K562 (cell line): ENCODE data around the gene DCXR. TPM values are rescaled to one million over a fixed set of nuclear protein-coding genes. Genes with fewer than 3 reads are reported as not detected.

Experiments
- ARHGAP35 ChIP-seq: fragments of 450-650 bp; IDR thresholded peaks from 2 replicates; pipeline ENCODE4 v1.6.1; 2018; ENCODE audit not compliant: partially characterized antibody
- BHLHE40 ChIP-seq: IDR thresholded peaks from 2 replicates; pipeline ENCODE4 v1.6.1; 2011; ENCODE audit warnings: low read length, improper control_type of control experiment
- BRF1 ChIP-seq: IDR thresholded peaks from 3 replicates; pipeline ENCODE4 v1.6.1; 2011; ENCODE audit warnings: borderline replicate concordance, mild to moderate bottlenecking; ENCODE audit not compliant: insufficient read length; ENCODE audit errors: extremely low read depth
- CHCHD3 ChIP-seq: fragments of 250-450 bp; sonication (Bioruptor Pico); IDR thresholded peaks from 2 replicates; pipeline ENCODE4 v2.1.2; 2022; ENCODE audit warnings: mild to moderate bottlenecking
- CSDE1 ChIP-seq, 2 experiments: fragments of 450-650 bp; IDR thresholded peaks; 2 replicates each; pipeline ENCODE4 v1.6.1; 2016; ENCODE audit warnings: mild to moderate bottlenecking in 1 of 2
- DNMT1 ChIP-seq: fragments of 450-650 bp; IDR thresholded peaks from 2 replicates; pipeline ENCODE4 v1.6.1; 2016; ENCODE audit warnings: antibody characterized with exemption, mild to moderate bottlenecking
- HDAC6 ChIP-seq: IDR thresholded peaks from 2 replicates; pipeline ENCODE4 v1.6.1; 2012; ENCODE audit warnings: low read depth, mild to moderate bottlenecking, control low read depth, inconsistent platforms, low read length, moderate library complexity
- KAT7 ChIP-seq: sonication (generic); formaldehyde crosslinking; IDR thresholded peaks from 2 replicates; pipeline ENCODE4 v1.8.0; 2022; ENCODE audit warnings: missing genetic modification reagents, mild to moderate bottlenecking, borderline replicate concordance
- LCOR ChIP-seq: sonication (generic); formaldehyde crosslinking; IDR thresholded peaks from 2 replicates; pipeline ENCODE4 v1.8.0; 2022; ENCODE audit warnings: mild to moderate bottlenecking, missing genetic modification reagents
- PHTF2 ChIP-seq: fragments of 250-450 bp; sonication (Bioruptor Pico); IDR thresholded peaks from 2 replicates; pipeline ENCODE4 v1.5.0; 2021; ENCODE audit warnings: mild to moderate bottlenecking
- PML ChIP-seq: IDR thresholded peaks from 2 replicates; pipeline ENCODE4 v1.6.1; 2012; ENCODE audit warnings: low read length, inconsistent platforms
- POLR2AphosphoS2 ChIP-seq: IDR thresholded peaks from 2 replicates; pipeline ENCODE4 v1.6.1; 2012; ENCODE audit warnings: low read length, improper control_type of control experiment
- POLR2B ChIP-seq: fragments of 450-650 bp; IDR thresholded peaks from 2 replicates; pipeline ENCODE4 v1.6.1; 2018; ENCODE audit warnings: low read depth; ENCODE audit not compliant: partially characterized antibody
- POLR3G ChIP-seq: IDR thresholded peaks from 2 replicates; pipeline ENCODE4 v1.6.1; 2011; ENCODE audit not compliant: insufficient read length, insufficient replicate concordance; ENCODE audit errors: extremely low read depth
- SAFB2 ChIP-seq: fragments of 200-400 bp; formaldehyde crosslinking; IDR thresholded peaks from 2 replicates; pipeline ENCODE4 v1.6.1; 2018; ENCODE audit warnings: borderline replicate concordance, low read length, low read depth, moderate library complexity; ENCODE audit not compliant: severe bottlenecking
- TBL1XR1 ChIP-seq, 2 experiments: IDR thresholded peaks; 2 replicates each; pipeline ENCODE4 v1.6.1; 2012; ENCODE audit warnings: improper control_type of control experiment in 2 of 2, low read length in 2 of 2, mild to moderate bottlenecking in 1 of 2
- ZNF140 ChIP-seq: fragments of 250-450 bp; sonication (Bioruptor Pico); IDR thresholded peaks from 2 replicates; pipeline ENCODE4 v1.8.0; 2021; ENCODE audit warnings: moderate library complexity, mild to moderate bottlenecking, inconsistent platforms
- ZZZ3 ChIP-seq: fragments of 450-650 bp; IDR thresholded peaks from 2 replicates; pipeline ENCODE4 v1.6.1; 2016; ENCODE audit warnings: antibody characterized with exemption, mild to moderate bottlenecking, moderate library complexity
- polyA plus RNA-seq, 8 experiments: library from polyadenylated mRNA; depleted of rRNA in 4 of 8; stranded (reverse) in 5 of 8; unstranded in 3 of 8; fragments of >200 nt; fragmentation: Nextera tagmentation in 2 of 8; fragmentation: Illumina TruSeq in 1 of 8; extraction: Ambion mirVana in 2 of 8; extraction: Trizol in 1 of 8; gene quantifications; 2 replicates each; pipeline versions ENCODE4 v1.2.1 to v1.2.3, GENCODE V29; 2011 to 2014; ENCODE audit warnings: inconsistent platforms in 1 of 8, missing spikeins in 1 of 8
- total RNA-seq, 7 experiments: library from RNA; depleted of rRNA in 6 of 7; stranded (reverse); fragments of >200 nt in 6 of 7; fragmentation: Illumina TruSeq in 2 of 7; extraction: Trizol in 2 of 7; gene quantifications; 2 replicates each; pipeline versions ENCODE4 v1.2.1 to v1.2.3, GENCODE V29; 2011 to 2021; ENCODE audit warnings: low replicate concordance in 1 of 7
- TF ChIP-seq, protein P1 (sequence below): fragments of 250-450 bp; sonication (Bioruptor Pico); IDR thresholded peaks from 2 replicates; pipeline ENCODE4 v1.6.1; 2021; ENCODE audit warnings: mild to moderate bottlenecking
- TF ChIP-seq, protein P2 (sequence below), 3 experiments: fragments of 200-800 bp in 1 of 3; fragments of 250-450 bp in 1 of 3; fragments of 450-650 bp in 1 of 3; sonication (Bioruptor Pico) in 1 of 3; sonication (Bioruptor generic) in 1 of 3; formaldehyde crosslinking in 1 of 3; IDR thresholded peaks; 2 replicates each; pipeline versions ENCODE4 v1.6.1 to v1.8.0; 2016 to 2022; ENCODE audit warnings: mild to moderate bottlenecking in 2 of 3, missing genetic modification characterization in 2 of 3, missing compliant biosample characterization in 1 of 3, moderate library complexity in 1 of 3
- TF ChIP-seq, protein P3 (sequence below), 3 experiments: fragments of 200-800 bp in 1 of 3; sonication (Bioruptor generic) in 1 of 3; sonication (generic) in 1 of 3; formaldehyde crosslinking in 1 of 3; IDR thresholded peaks; 2 replicates each; pipeline versions ENCODE4 v1.6.1 to v1.8.0; 2016 to 2022; ENCODE audit warnings: mild to moderate bottlenecking in 2 of 3, missing compliant biosample characterization in 2 of 3, missing genetic modification characterization in 2 of 3, missing genetic modification reagents in 1 of 3
- TF ChIP-seq, protein P4 (sequence below): fragments of 450-650 bp; formaldehyde crosslinking; IDR thresholded peaks from 2 replicates; pipeline ENCODE4 v1.4.0; 2022; ENCODE audit warnings: mild to moderate bottlenecking, moderate library complexity

DCXR gene
- total and polyA plus RNA-seq, 9 of the 15 experiments (the other 6 are each of a cell fraction or from before 2014, with no cell fraction given) = 21.3 to 274 (median 156) TPM

DNA sequence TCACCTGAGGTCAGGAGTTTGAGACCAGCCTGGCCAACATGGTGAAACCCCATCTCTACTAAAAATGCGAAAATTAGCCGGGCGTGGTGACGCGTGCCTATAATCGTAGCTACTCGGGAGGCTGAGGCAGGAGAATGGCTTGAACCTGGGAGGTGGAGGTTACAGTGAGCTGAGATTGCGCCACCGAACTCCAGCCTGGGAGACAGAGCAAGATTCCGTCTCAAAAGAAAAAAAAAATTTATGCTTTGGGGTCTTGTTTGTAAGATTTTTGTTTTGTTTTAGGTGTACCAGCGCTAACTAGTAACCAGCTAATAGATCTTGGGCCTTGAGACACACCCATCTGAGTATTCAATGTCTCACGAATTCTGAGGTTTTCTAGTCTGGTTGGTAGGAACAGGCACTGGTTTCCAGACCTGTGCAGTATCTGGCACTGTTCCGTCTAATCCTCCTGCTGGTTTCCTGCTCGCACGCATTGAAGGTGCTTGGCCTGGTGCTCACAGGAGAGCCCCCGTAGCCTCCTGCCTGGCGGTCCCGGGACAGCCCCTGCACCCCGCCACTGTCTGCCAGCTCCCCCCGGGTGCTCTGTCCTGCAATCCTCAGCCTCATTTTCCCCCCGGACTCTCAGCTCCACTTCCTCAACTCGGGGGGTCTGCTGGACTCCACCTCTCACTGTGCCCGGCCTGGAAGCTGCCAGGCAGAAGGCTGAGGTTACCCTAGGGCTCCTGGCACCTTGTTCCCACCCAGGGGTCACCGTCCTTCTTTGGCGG lies 38.7 kb upstream of the DCXR start (continued):
- TF ChIP-seq PML (peak; percentile 9; the same call in 1 of the 2 replicates), ARHGAP35 (no peak), ZZZ3 (no peak), CHCHD3 (no peak), BRF1 (no peak), TBL1XR1 (IDR thresholded peaks at IDR 0.05; ENCODE audit: low read length in 2 of 2) (0 out of 4 replicates have a peak, but pooled peaks of 1 of the 2 experiments have one; percentile 20), SAFB2 (no peak), KAT7 (CRISPR knock-in tag) (0 out of 2 replicates have a peak, but pooled peaks have one; percentile 35), BHLHE40 (no peak), PHTF2 (CRISPR knock-in tag) (no peak), POLR2AphosphoS2 (no peak), HDAC6 (no peak), DNMT1 (no peak), POLR3G (no peak), CSDE1 (IDR thresholded peaks at IDR 0.05) (no peak), LCOR (no peak), ZNF140 (CRISPR knock-in tag) (no peak), POLR2B (no peak)
- TF ChIP-seq, protein P1, sequence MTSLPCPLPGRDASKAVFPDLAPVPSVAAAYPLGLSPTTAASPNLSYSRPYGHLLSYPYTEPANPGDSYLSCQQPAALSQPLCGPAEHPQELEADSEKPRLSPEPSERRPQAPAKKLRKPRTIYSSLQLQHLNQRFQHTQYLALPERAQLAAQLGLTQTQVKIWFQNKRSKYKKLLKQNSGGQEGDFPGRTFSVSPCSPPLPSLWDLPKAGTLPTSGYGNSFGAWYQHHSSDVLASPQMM = no peak
- TF ChIP-seq, protein P2, sequence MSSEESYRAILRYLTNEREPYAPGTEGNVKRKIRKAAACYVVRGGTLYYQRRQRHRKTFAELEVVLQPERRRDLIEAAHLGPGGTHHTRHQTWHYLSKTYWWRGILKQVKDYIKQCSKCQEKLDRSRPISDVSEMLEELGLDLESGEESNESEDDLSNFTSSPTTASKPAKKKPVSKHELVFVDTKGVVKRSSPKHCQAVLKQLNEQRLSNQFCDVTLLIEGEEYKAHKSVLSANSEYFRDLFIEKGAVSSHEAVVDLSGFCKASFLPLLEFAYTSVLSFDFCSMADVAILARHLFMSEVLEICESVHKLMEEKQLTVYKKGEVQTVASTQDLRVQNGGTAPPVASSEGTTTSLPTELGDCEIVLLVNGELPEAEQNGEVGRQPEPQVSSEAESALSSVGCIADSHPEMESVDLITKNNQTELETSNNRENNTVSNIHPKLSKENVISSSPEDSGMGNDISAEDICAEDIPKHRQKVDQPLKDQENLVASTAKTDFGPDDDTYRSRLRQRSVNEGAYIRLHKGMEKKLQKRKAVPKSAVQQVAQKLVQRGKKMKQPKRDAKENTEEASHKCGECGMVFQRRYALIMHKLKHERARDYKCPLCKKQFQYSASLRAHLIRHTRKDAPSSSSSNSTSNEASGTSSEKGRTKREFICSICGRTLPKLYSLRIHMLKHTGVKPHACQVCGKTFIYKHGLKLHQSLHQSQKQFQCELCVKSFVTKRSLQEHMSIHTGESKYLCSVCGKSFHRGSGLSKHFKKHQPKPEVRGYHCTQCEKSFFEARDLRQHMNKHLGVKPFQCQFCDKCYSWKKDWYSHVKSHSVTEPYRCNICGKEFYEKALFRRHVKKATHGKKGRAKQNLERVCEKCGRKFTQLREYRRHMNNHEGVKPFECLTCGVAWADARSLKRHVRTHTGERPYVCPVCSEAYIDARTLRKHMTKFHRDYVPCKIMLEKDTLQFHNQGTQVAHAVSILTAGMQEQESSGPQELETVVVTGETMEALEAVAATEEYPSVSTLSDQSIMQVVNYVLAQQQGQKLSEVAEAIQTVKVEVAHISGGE (CRISPR knock-in tag; IDR thresholded peaks at IDR 0.05) = no peak
- TF ChIP-seq, protein P3, sequence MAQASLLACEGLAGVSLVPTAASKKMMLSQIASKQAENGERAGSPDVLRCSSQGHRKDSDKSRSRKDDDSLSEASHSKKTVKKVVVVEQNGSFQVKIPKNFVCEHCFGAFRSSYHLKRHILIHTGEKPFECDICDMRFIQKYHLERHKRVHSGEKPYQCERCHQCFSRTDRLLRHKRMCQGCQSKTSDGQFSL (CRISPR knock-in tag; IDR thresholded peaks at IDR 0.05) = no peak
- TF ChIP-seq, protein P3 (tag; IDR thresholded peaks at IDR 0.05) = no peak
- TF ChIP-seq, protein P4, sequence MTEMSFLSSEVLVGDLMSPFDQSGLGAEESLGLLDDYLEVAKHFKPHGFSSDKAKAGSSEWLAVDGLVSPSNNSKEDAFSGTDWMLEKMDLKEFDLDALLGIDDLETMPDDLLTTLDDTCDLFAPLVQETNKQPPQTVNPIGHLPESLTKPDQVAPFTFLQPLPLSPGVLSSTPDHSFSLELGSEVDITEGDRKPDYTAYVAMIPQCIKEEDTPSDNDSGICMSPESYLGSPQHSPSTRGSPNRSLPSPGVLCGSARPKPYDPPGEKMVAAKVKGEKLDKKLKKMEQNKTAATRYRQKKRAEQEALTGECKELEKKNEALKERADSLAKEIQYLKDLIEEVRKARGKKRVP (CRISPR knock-in tag) = no peak
